ENCODE measurements around the gene TCERG1L. TPM values are rescaled to one million over a fixed set of nuclear protein-coding genes. Genes with fewer than 3 reads are reported as not detected.
A peak's percentile ranks its signal among the peaks of the same experiment; 100 is the strongest.

The TCERG1L gene
- total RNA-seq, 1 experiment from 2014 or later = not detected

GRCh38 chr10:131355056-131355455 lies 43.5 kb upstream of the TCERG1L start:
- in situ Hi-C loops (cut with HindIII; ENCODE audit: low pct_unique_long_range_greater_than_20kb, low sequenced_read_pairs) = no loop called here
- H3K9me3 ChIP-seq (ENCODE audit: control insufficient read depth, insufficient read depth, low read depth, low read length) = no peaks in the 10 kb centered on the region
- H3K4me3 ChIP-seq (ENCODE audit: low read depth in 2 of 2, low read length in 2 of 2) = no peak overlapping the region
- H3K27ac ChIP-seq (ENCODE audit: low read length) = no peak overlapping the region
- POLR2A ChIA-PET = interaction anchor here (0.6 kb wide), 1 partner anchor 462 kb away, joined by 3 read pairs; no protein-coding TSS in a partner anchor
- peaks cover 14% of the 10 kb centered on the region for H3K27me3 ChIP-seq (ENCODE audit: control insufficient read depth, insufficient read depth, low read length)
- intact Hi-C loops (cut with micrococcal nuclease; ENCODE audit: unreplicated experiment) = no loop called here
- TF ChIP-seq POLR2AphosphoS5 (IDR thresholded peaks at IDR 0.05; ENCODE audit: low read depth, low read length) (no peak), CTCF (IDR thresholded peaks at IDR 0.05) (no peak), TCF7L2 (IDR thresholded peaks at IDR 0.05; ENCODE audit: low read depth, low read length) (no peak), SIN3A (IDR thresholded peaks at IDR 0.05; ENCODE audit: borderline replicate concordance, insufficient read depth, low read depth, low read length) (no peak), REST (IDR thresholded peaks at IDR 0.05; ENCODE audit: insufficient read depth in 1 of 2, low read depth in 2 of 2, low read length in 1 of 2) (no peak)
- no TSS peak for BruUV-seq (replicated peaks)
- no peak for ATAC-seq
- no peak for DNase-seq (ENCODE audit: low read depth, low spot score)
- H3K36me3 ChIP-seq (ENCODE audit: control insufficient read depth, insufficient read depth, low read length) = no peaks in the 10 kb centered on the region
- CTCF ChIA-PET = no interaction called here
- no peaks in the 10 kb centered on the region for H3K4me1 ChIP-seq (ENCODE audit: control insufficient read depth, insufficient read depth, low read length)

GRCh38 chr10:131354380-131354779 lies 42.9 kb upstream of the TCERG1L start:
- no peak overlapping the region for H3K4me3 ChIP-seq (ENCODE audit: low read depth in 2 of 2, low read length in 2 of 2)
- ATAC-seq (no peak), DNase-seq (ENCODE audit: low read depth, low spot score) (no peak)
- ChIA-PET POLR2A (no interaction called here), CTCF (no interaction called here)
- no TSS peak for BruUV-seq (replicated peaks)
- H3K27me3 ChIP-seq (ENCODE audit: control insufficient read depth, insufficient read depth, low read length) = peaks cover 14% of the 10 kb centered on the region
- H3K27ac ChIP-seq (ENCODE audit: low read length) = no peak overlapping the region
- intact Hi-C loops (cut with micrococcal nuclease; ENCODE audit: unreplicated experiment) (no loop called here), in situ Hi-C loops (cut with HindIII; ENCODE audit: low pct_unique_long_range_greater_than_20kb, low sequenced_read_pairs) (no loop called here)
- no peaks in the 10 kb centered on the region for H3K36me3 ChIP-seq (ENCODE audit: control insufficient read depth, insufficient read depth, low read length)
- TF ChIP-seq REST (IDR thresholded peaks at IDR 0.05; ENCODE audit: insufficient read depth in 1 of 2, low read depth in 2 of 2, low read length in 1 of 2) (peak; percentile 89 to 90), POLR2AphosphoS5 (IDR thresholded peaks at IDR 0.05; ENCODE audit: low read depth, low read length) (no peak), CTCF (IDR thresholded peaks at IDR 0.05) (no peak), SIN3A (IDR thresholded peaks at IDR 0.05; ENCODE audit: borderline replicate concordance, insufficient read depth, low read depth, low read length) (no peak), TCF7L2 (IDR thresholded peaks at IDR 0.05; ENCODE audit: low read depth, low read length) (no peak)
- no peaks in the 10 kb centered on the region for H3K9me3 ChIP-seq (ENCODE audit: control insufficient read depth, insufficient read depth, low read depth, low read length)
- no peaks in the 10 kb centered on the region for H3K4me1 ChIP-seq (ENCODE audit: control insufficient read depth, insufficient read depth, low read length)

All from Panc1 (cell line).